MG63 (cell line): Measurements from ENCODE around the gene TACC2. TPM values are rescaled to one million over a fixed set of nuclear protein-coding genes. Genes with fewer than 3 reads are reported as not detected.

Experiments used
- DNase-seq: peaks from one replicate; pipeline ENCODE4 v3.0.0-alpha.2; 2020
- H3K27me3 ChIP-seq: fragments of 250-450 bp; sonication (Bioruptor Pico); 2 replicates; pipeline ENCODE4 v1.5.1; 2020; ENCODE audit warnings: mild to moderate bottlenecking, moderate library complexity
- H3K36me3 ChIP-seq: fragments of 250-450 bp; sonication (Bioruptor Pico); 2 replicates; pipeline ENCODE4 v1.5.1; 2020; ENCODE audit warnings: mild to moderate bottlenecking, moderate library complexity
- H3K4me3 ChIP-seq: fragments of 250-450 bp; sonication (Bioruptor Pico); 2 replicates; pipeline ENCODE4 v1.5.1; 2020; ENCODE audit warnings: mild to moderate bottlenecking, moderate library complexity
- H3K9me3 ChIP-seq: fragments of 250-450 bp; sonication (Bioruptor Pico); 2 replicates; pipeline ENCODE4 v1.5.1; 2020; ENCODE audit warnings: mild to moderate bottlenecking, moderate library complexity
- total RNA-seq: library from RNA; depleted of rRNA; stranded (reverse); fragments of >200 nt; shearing (Covaris generic); gene quantifications from 2 replicates; pipeline ENCODE4 v1.2.3, GENCODE V29; 2014; ENCODE audit warnings: low replicate concordance

The TACC2 gene
- total RNA-seq, 1 experiment from 2014 or later = 7.3 TPM

DNA sequence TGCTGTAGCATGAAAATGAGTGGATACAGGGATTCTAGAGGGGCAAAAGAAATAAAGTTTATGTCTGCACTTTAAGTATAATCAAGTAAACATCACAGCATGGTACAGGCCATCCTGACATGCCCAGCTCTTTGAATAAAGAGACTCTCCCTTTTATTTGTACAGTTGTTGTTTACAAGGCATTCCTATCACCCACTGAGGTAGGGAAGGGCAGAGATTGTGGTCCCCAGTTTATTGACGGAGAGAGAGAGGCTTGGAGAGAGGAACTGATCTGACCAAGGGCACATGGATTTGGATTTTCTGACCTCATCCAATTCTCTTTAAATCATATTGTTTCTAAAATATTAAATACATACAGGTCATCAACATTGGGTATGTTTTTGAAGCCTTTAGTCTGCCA, 53.9 kb downstream of the TACC2 start:
- no peaks in the 10 kb centered on the region for H3K27me3 ChIP-seq
- no peaks in the 10 kb centered on the region for H3K36me3 ChIP-seq
- no peak for DNase-seq
- no peaks in the 10 kb centered on the region for H3K9me3 ChIP-seq
- no peak overlapping the region for H3K4me3 ChIP-seq

DNA sequence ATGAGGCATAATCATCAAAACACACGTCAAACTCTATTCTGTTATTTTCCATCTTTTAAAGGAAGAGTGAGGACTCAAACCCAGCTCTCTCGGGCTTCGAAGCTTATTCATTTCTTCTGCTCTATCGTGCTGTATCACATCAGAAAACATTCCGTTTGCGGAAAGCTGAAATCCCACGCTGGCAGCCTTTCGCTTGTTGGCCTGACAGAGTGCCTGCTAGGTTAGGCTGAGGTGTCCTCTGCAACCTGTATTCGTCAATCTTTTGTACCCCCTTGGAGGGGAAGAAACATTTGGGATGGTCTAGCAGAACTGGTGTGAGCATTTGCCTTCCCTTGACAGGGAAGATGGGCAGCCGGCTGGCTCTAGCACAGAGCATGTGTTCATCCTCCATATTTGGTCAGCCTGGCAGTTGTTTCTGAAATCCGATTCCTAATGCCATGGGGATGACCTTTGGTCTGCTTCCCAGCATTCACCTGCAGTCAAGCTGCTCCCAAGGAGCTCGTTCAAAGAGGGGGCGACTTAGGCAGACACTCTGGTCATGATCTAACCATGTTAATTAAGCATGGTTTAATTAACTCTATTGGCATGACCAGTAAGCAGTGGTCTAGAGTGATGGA, 55.2 kb downstream of the TACC2 start:
- DNase-seq = peak; percentile 30
- Histone ChIP-seq H3K36me3 (no peaks in the 10 kb centered on the region), H3K9me3 (no peaks in the 10 kb centered on the region), H3K27me3 (no peaks in the 10 kb centered on the region), H3K4me3 (no peak overlapping the region)

DNA sequence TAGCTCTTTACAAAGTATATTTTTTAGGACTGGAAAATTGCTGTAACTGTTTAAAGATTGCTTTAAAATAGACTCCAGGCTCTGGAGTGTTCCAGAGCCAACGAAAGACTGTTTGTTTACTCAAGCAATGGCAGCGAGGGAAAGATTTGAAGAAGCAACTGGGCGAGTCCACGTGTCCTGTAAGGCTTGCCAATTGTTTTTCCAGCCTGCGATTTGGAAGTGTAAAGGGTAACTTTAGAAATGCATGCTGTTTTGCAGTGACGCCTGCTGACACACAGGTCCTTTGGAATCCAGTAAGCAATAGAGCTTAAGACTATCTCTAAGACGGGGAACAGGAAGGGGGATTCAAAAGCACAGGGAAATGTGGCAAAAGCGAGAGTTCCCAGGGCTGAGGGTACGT, 55.8 kb downstream of the TACC2 start:
- no peaks in the 10 kb centered on the region for H3K36me3 ChIP-seq
- no peak overlapping the region for H3K4me3 ChIP-seq
- no peaks in the 10 kb centered on the region for H3K27me3 ChIP-seq
- H3K9me3 ChIP-seq = no peaks in the 10 kb centered on the region
- peak; percentile 69 for DNase-seq

DNA sequence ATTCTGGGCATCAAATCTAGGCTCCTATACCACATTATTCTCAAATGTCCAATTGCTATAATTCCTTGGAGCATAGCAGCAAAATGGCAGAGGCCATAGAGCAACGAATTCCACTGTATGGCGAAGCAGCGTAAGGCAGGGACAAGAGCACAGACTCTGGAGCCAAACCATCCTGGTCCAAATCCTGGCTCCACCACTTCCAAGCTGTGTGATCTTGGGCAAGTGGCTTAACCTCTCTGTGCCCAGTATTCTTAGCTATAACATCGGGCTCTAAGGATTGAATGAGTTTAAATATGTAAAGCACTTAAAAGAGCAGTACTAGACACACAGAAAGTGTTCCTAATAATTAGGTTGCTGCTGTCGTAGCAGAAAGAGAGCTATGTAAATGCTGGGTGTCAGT, 56.2 kb downstream of the TACC2 start:
- no peak for DNase-seq
- H3K4me3 ChIP-seq = no peak overlapping the region
- H3K9me3 ChIP-seq = no peaks in the 10 kb centered on the region

DNA sequence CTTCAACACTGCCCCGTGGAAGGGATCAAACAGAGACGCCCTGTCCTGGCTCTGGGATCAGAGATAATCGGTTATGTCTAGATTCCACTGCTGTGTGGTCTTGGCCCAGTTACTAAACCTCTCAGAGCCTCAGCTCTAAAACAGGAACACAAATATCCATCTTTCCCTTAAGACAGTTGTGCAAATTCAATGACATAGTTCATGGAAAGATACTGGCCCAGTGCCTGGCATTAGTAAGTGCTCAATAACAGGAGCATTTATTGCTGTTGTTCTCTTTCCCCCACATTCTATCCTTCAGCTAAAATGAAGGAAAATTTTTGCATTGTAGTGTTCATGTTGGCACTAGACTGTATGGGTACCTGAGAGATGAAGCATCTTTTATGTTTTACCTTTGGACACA, 58.6 kb downstream of the TACC2 start:
- no peaks in the 10 kb centered on the region for H3K36me3 ChIP-seq
- no peak overlapping the region for H3K4me3 ChIP-seq
- no peak for DNase-seq
- H3K9me3 ChIP-seq = no peaks in the 10 kb centered on the region
- H3K27me3 ChIP-seq = no peaks in the 10 kb centered on the region

More for the DNA sequence above, 56.2 kb downstream of the TACC2 start:
- no peaks in the 10 kb centered on the region for H3K27me3 ChIP-seq
- no peaks in the 10 kb centered on the region for H3K36me3 ChIP-seq

DNA sequence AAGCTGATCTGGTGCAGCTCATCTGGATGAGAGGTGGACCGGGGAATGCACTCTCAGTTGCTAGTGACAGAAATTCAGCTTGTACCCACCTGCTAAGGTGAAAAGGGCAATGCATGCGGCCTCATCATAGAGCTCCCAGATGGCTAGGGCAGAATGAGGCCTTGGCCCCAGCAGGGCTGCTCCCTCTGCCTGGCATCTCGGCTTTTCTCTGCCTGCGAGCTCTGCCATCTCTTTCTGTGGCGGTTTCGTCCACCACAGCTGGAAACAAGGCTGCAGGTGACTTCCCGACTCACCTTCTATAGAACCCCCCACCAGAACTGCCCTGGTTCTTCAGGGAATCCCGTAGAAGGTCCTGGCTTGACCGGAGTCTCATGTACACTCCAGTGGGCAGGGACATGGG, 60.1 kb downstream of the TACC2 start:
- H3K36me3 ChIP-seq = no peaks in the 10 kb centered on the region
- no peaks in the 10 kb centered on the region for H3K27me3 ChIP-seq
- H3K9me3 ChIP-seq = no peaks in the 10 kb centered on the region
- DNase-seq = no peak
- H3K4me3 ChIP-seq = no peak overlapping the region

DNA sequence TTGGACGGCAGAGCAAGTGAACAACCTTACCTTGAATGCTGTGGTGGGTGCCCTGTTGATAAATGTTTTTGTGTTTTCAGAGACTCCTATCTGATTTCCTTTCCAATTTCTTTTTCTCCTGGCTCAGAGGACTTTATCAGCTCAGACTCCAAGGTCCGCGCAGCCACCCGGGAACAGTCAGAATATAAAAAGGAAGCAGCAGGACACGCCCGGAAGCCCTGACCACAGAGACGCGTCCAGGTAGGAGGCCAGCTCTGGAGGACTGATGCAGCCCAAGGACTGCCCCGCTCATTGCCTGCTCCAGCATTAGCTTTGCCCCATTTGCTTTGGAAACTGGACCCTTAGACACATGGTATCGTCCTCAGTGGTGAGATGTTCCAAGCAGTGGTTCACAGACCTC, 61.3 kb downstream of the TACC2 start:
- no peak for DNase-seq
- no peaks in the 10 kb centered on the region for H3K36me3 ChIP-seq

DNA sequence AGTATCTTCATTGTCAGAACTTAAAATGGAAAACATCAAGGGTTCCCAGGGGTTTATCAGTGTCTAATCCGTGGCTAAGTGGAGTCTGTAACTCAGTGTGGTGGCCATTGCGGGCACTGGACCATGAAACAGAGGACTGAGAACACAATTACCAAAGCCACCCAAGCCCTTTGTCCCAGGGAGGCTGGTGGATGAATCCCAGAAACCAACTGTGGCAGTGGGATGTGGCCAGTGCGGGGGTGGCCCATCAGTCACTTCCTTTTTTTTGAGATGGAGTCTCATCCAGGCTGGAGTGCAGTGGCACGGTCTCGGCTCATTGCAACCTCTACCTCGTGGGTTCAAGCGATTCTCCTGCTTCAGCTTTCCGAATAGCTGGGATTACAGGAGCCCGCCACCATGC, 61.8 kb downstream of the TACC2 start:
- no peaks in the 10 kb centered on the region for H3K36me3 ChIP-seq
- no peak overlapping the region for H3K4me3 ChIP-seq
- no peak for DNase-seq
- H3K9me3 ChIP-seq = no peaks in the 10 kb centered on the region
- no peaks in the 10 kb centered on the region for H3K27me3 ChIP-seq

More for the DNA sequence above, 61.3 kb downstream of the TACC2 start:
- no peak overlapping the region for H3K4me3 ChIP-seq
- H3K9me3 ChIP-seq = no peaks in the 10 kb centered on the region
- no peaks in the 10 kb centered on the region for H3K27me3 ChIP-seq

DNA sequence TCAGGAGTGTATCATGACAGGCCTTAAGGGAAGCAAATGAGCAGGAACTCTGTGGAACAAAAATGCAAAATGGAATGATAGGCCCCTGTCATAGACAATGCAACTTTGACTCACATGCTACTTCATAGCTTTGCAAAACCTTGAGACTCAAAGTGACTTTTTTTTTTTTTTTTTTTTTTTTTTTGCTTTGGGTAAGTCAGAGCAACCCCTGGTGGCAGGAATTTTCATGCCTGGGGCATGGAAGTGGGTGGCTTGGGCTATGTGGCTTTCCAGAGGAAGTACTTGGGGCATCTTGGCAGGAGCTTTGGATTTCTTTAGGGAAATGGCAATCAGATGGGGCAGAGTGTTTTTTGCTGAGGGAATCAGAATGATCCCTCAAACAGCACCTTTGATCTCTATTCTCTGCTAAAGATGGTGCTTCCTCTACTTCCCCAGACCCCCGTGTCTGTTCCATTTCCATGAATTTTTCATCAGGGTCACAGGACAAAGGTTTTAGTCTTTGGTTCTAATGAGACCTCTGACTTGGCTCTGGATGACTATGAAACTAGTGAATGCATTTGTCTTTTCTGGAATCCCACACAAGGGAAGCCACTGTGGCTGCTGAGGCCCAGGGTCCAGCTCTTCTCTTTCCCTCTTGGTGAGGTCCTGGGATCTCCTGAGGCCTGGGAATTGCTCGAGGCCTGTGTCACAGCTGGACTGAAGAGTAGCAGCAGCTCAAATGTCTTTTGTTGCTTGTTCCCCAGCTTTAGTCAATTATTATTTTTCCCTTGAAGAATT, 62.8 kb downstream of the TACC2 start:
- Histone ChIP-seq H3K27me3 (no peaks in the 10 kb centered on the region), H3K36me3 (no peaks in the 10 kb centered on the region), H3K9me3 (no peaks in the 10 kb centered on the region), H3K4me3 (no peak overlapping the region)
- DNase-seq = peak; percentile 78

DNA sequence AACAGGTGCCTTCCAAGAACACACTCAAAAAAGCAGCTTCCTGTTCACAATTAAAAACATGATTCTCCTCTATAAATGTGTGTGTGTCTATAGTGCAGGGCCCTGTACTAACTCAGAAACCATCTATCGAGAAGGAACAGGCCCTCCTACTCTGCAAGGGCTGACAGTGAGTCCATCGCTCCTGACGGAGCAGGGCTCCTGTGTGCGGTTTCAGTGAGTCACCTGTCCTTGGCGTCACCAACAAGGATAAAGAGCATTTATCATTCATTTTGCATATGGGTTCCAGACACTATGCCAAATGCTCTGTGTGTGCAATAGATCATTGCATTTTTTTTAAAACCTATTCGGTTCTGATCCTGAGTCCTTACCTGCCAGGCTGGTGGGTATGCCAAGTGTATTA, 63.7 kb downstream of the TACC2 start:
- no peak for DNase-seq
- Histone ChIP-seq H3K27me3 (no peaks in the 10 kb centered on the region), H3K9me3 (no peaks in the 10 kb centered on the region), H3K36me3 (no peaks in the 10 kb centered on the region), H3K4me3 (no peak overlapping the region)

DNA sequence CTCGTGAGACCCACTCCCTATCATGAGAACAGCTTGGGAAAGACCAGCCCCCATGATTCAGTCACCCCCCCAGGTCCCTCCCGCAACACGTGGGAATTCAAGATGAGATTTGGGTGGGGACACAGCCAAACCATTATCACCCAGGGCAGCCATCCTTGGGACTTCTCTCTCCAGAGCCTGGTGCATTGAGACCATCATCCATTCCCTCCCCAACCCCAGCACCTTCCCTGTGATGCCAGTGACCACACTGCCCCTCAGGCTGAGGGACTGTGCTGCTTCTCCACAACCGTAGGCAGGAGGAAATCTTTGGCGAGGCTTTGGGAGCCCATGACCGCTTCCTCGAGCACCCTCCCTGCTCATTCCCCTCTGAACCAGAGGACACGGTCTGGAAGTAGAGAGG, 64.4 kb downstream of the TACC2 start:
- H3K36me3 ChIP-seq = no peaks in the 10 kb centered on the region
- H3K9me3 ChIP-seq = no peaks in the 10 kb centered on the region
- no peak overlapping the region for H3K4me3 ChIP-seq
- DNase-seq = no peak
- H3K27me3 ChIP-seq = no peaks in the 10 kb centered on the region

DNA sequence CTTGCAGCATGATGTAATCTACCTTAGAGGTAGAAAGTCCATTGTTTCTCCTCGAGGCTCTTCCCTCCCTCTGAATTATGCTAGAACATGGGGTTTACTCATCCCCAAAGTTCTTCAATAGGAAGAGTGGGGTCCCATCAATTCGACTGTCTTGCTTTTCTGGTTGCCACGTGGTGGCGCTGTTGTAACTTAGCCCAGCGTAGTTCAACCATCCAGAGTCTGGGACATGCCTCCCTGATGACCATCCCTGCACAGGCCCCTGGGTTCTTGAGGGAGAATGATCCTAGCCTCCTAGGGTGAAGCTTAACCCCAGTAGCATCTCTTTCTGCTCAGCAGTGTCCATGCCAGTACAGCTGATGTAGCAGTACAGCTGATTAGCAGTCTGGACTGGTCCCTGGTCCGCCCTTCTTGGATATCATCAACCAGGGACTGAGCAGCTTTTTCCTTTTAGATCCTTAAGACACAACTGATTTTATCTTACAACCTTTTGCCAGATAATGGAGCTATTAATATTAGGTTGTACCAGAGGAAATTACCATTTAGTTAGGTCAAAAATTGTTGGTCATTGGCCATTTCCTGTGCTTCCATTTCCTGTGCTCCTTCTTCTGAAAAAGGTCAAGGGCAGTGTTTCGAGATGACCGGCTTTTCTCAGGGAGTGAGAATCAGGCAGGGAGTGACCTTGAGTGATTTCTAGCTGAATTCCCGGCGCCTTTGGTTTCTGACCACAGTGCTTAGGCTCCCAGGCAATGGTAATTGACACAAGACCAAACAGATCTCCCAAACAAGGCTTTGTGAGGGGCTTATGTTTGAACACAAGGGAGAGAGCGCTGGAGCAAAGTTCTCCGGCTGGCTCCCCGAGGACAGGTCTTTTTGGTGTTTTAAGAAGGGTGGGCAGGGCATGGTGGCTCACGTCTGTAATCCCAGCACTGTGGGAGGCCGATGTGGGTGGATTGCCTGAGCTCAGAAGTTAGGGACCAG, 65.4 kb downstream of the TACC2 start:
- Histone ChIP-seq H3K4me3 (no peak overlapping the region), H3K36me3 (no peaks in the 10 kb centered on the region), H3K27me3 (no peaks in the 10 kb centered on the region), H3K9me3 (no peaks in the 10 kb centered on the region)
- peak; percentile 25 for DNase-seq

DNA sequence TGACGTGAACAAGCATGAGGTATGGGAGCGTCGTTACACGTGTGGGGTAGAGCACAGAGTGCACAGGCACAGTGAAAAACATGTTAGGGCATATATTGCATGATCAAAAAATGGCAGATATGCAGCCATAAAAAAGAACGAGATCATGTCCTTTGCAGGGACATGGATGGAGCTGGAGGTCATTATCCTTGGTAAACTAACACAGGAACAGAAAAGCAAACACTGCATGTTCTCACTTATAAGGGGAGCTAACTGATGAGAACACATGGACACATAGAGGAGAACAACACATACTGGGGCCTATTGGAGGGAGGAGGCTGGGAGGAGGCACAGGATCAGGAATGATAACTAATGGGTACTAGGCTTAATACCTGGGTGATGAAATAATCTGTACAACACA, 66.3 kb downstream of the TACC2 start:
- no peaks in the 10 kb centered on the region for H3K36me3 ChIP-seq
- no peak overlapping the region for H3K4me3 ChIP-seq
- DNase-seq = no peak
- H3K9me3 ChIP-seq = no peaks in the 10 kb centered on the region
- no peaks in the 10 kb centered on the region for H3K27me3 ChIP-seq

DNA sequence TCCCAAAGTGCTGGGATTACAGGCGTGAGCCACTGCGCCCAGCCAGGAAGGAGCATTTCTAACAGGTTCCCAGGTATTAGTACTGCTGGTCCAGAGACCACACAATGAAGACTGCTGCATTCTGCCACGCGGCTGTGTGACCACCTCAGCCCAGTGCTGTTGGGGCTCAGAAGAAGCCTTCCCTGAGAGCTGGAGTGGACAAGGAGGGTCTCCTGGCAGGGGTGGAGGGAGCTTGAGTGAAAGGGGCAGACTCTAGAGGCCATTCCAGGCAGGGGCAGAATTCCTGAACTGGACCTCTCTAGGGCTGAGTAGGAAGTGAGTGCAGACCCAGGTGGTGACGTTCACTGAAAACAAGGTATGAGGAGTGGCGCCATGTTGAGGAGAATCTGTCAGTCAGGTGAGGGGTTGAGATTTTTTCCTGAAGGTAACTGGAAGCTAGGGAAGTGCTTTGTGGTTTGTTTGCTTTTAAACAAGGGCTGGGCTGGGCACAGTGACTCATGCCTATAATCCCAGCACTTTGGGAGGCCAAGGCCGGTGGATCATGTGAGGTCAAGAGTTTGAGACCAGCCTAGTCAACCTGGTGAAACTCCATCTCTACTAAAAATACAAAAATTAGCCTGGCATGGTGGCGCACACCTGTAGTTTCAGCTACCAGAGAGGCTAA, 67.6 kb downstream of the TACC2 start:
- Histone ChIP-seq H3K36me3 (no peaks in the 10 kb centered on the region), H3K9me3 (no peaks in the 10 kb centered on the region), H3K4me3 (no peak overlapping the region), H3K27me3 (no peaks in the 10 kb centered on the region)
- peak; percentile 51 for DNase-seq

DNA sequence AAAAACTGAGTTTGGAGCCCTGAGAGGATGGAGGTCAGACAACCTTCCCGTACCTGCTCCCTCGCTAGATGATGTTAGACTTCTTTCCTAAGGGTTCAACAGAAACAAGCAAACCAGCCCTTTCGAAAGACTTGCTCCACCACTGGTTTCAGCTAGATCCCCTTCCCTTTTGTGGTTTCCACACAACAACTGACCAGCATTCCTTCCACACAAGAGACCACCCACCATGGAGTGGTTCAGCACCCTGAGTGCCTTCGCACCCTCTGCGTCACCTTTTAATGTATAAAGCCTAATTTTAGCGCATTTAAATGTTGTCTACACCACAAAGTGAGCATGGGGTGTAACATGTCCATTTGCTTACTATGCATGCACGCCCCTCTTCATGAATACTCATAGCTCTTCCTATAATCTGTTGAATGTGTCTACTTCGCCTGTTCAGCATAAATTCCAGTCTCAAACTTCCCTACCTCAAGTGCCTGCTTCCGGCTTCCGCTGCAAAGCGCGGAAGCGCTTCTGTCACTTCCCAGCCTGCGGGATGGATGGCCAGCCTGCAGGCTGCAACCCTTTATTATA, 69.0 kb downstream of the TACC2 start:
- Histone ChIP-seq H3K36me3 (no peaks in the 10 kb centered on the region), H3K9me3 (no peaks in the 10 kb centered on the region), H3K4me3 (no peak overlapping the region), H3K27me3 (no peaks in the 10 kb centered on the region)
- DNase-seq = no peak

DNA sequence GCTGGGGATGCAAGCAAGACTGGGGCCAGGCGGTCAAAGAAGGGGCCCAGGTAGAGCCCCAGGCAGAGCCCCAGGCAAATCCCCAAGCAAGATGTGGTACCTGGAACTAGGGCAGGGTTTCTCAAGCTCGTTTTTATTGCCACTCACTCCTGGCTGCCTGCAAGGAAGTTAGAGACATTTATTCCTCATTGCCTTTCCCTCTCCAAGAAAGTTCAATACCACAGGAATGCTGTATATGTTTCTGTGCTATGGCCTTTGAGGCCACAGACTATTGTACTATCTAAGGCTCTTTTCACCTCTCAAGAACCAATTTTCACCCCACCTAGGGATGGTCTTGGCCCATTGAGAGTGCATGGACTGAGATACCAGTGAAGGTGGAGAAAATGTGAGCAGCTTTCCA, 71.3 kb downstream of the TACC2 start:
- no peaks in the 10 kb centered on the region for H3K27me3 ChIP-seq
- no peaks in the 10 kb centered on the region for H3K9me3 ChIP-seq
- H3K4me3 ChIP-seq = no peak overlapping the region
- no peak for DNase-seq
- no peaks in the 10 kb centered on the region for H3K36me3 ChIP-seq
